ENCODE measurements around the gene NINL.
A peak's percentile ranks its signal among the peaks of the same experiment; 100 is the strongest.

NINL gene

DNA sequence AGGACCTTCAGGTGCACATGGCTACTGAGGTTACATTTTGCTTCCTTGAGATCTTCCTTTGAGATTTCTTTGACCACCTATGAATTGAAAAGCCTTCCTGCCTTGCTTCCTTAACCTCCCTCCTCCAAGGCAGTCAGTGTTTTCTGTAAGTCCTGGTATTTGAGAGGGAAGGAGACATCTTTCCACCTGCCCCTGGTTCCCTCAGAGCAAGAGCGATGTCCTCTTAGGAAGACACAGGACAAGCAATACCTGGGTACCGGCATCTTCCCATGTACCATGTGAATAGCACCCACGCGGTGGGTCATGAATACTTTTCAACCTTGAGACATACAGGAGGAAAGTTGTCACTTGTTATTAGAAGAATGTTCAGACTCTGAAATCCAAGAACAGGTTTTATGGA, 140.8 kb downstream of the NINL start:
- DNase-seq (ENCODE audit: low read depth): no peak
- no peak overlapping the region for H3K4me3 ChIP-seq (ENCODE audit: low read depth, low read length)
- TF ChIP-seq CTCF (IDR thresholded peaks at IDR 0.05; ENCODE audit: insufficient read depth, low read depth, low read length, missing control alignments): no peak

DNA sequence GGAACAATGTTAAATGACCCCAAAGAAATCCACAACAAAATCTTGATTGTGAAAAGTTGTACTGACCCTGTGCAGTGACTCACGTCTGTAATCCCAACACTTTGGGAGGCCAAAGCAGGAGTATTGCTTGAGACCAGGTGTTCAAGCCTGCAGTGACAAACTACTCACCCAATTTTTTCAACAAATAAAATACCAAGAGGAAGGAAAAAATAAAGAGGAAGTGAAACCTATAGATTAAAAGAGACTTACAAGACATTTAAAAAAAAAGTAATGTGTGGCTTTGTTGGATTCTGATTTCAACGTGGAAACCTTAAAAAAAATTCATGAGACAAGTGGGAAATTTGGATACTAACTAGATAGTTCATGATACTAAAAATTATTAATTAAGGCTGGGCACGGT, 146.0 kb downstream of the NINL start:
- peak; percentile 5 for DNase-seq (ENCODE audit: low read depth)
- no peak overlapping the region for H3K4me3 ChIP-seq (ENCODE audit: low read depth, low read length)
- no peak for TF ChIP-seq CTCF (IDR thresholded peaks at IDR 0.05; ENCODE audit: insufficient read depth, low read depth, low read length, missing control alignments)

- TF ChIP-seq CTCF (IDR thresholded peaks at IDR 0.05; ENCODE audit: insufficient read depth, low read depth, low read length, missing control alignments): no peak
- H3K4me3 ChIP-seq (ENCODE audit: low read depth, low read length): no peak overlapping the region
- no peak for DNase-seq (ENCODE audit: low read depth)
Measured at GRCh38 chr20:25437153-25437581, 148.2 kb downstream of the NINL start.

DNA sequence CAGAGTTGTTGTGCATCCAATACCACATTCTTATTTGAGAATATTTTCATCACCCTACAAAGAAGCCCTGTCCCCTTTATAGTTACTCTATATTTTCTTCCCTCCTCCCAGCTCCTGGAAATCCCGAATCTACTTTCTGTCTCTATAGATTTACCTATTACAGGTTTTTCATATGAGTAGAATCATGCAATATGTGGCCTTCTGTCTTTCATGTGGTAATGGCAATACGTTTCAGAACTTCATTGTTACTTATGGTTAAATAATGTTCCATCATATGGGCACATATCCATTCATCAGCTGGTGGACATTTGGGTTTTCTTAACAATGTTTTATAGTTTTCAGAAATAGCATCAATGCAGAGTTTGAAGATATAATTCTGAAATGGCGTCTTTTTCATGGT, 160.8 kb downstream of the NINL start:
- DNase-seq (ENCODE audit: low read depth): no peak
- no peak for TF ChIP-seq CTCF (IDR thresholded peaks at IDR 0.05; ENCODE audit: insufficient read depth, low read depth, low read length, missing control alignments)
- H3K4me3 ChIP-seq (ENCODE audit: low read depth, low read length): no peak overlapping the region

GRCh38 chr20:25422032-25422431, 163.3 kb downstream of the NINL start:
- TF ChIP-seq CTCF (IDR thresholded peaks at IDR 0.05; ENCODE audit: insufficient read depth, low read depth, low read length, missing control alignments): no peak
- DNase-seq (ENCODE audit: low read depth): no peak
- no peak overlapping the region for H3K4me3 ChIP-seq (ENCODE audit: low read depth, low read length)

DNA sequence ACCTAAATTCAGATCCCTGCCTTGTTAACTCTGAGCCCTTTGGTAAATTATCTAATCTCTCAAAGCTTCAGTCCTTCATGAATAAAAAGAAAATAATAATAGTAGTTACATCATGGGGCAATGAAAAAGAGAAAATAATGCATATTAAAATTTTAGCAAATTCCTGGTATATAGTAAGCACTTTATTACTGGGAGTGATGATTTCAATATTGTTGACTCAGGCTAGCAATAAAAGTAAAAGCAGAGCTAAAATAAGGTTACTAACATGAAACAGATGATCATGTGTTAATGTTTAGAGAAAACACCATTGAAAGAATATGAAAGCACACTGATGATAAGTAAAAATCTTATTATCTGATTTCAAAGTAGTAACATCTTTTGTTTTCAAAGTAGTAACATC, 164.2 kb downstream of the NINL start:
- no peak overlapping the region for H3K4me3 ChIP-seq (ENCODE audit: low read depth, low read length)
- no peak for DNase-seq (ENCODE audit: low read depth)
- no peak for TF ChIP-seq CTCF (IDR thresholded peaks at IDR 0.05; ENCODE audit: insufficient read depth, low read depth, low read length, missing control alignments)

DNA sequence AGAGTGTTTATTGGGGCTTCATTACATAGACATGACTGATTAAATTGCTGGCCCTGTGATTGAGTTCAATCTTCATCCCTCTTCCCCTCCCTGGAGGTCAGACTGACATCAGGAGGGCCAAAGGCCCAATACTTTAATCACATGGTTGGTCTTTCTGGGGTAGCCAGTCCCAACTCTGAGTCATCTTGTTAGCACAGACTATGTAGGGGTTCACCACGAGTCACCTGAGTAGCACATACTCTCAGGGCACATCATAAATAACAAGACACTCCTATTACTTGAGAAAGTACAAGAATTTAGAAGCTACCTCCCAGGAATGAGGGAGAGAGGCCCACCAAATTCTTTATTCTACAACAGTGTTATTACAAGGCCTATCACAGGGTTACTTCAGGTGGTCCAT, 166.6 kb downstream of the NINL start:
- TF ChIP-seq CTCF (IDR thresholded peaks at IDR 0.05; ENCODE audit: insufficient read depth, low read depth, low read length, missing control alignments): no peak
- H3K4me3 ChIP-seq (ENCODE audit: low read depth, low read length): no peak overlapping the region
- no peak for DNase-seq (ENCODE audit: low read depth)

Data from GM12865 (cell line).